ENCODE measurements around the gene TRIM75.
"Not testable (repeated sequence)": the region's sequence is repeated elsewhere in the genome, so short reads cannot be mapped to it uniquely, and the experiment has no call there.

GRCh38 chr4:165019995-165020394 is 33.7 kb upstream of the TRIM75 start:
- not testable (repeated sequence) for TF ChIP-seq POLR2A (IDR thresholded peaks at IDR 0.05); CTCF (IDR thresholded peaks at IDR 0.05); POLR2AphosphoS5 (IDR thresholded peaks at IDR 0.05); EP300 (IDR thresholded peaks at IDR 0.05; ENCODE audit: low read depth)

All from transverse colon (tissue), 4 donors.